Neural cell (in vitro differentiated cells): ENCODE measurements around the gene GAS5.

Experiments
- CTCF ChIP-seq: fragments of 450-650 bp; IDR thresholded peaks from 2 replicates; pipeline ENCODE4 v1.5.1; 2014; ENCODE audit warnings: antibody characterized with exemption, mild to moderate bottlenecking, moderate library complexity; ENCODE audit not compliant: poor library complexity, severe bottlenecking
- EP300 ChIP-seq: fragments of 450-650 bp; conservative IDR thresholded peaks from 2 replicates; pipeline ENCODE4 v1.6.1; 2014; ENCODE audit warnings: antibody characterized with exemption, mild to moderate bottlenecking, moderate library complexity; ENCODE audit not compliant: poor library complexity, severe bottlenecking
- EZH2 ChIP-seq: fragments of 200-600, 300-800 bp; shearing (Covaris generic), sonication (generic); IDR thresholded peaks from 2 replicates; pipeline ENCODE4 v1.6.1; 2014; ENCODE audit warnings: antibody characterized with exemption, low read length, borderline replicate concordance, mild to moderate bottlenecking; ENCODE audit not compliant: insufficient read depth, poor library complexity, severe bottlenecking
- MXI1 ChIP-seq: fragments of 450-650 bp; conservative IDR thresholded peaks from 2 replicates; pipeline ENCODE4 v1.6.1; 2014; ENCODE audit warnings: antibody characterized with exemption, mild to moderate bottlenecking; ENCODE audit not compliant: poor library complexity, severe bottlenecking
- POLR2AphosphoS5 ChIP-seq: IDR thresholded peaks from 2 replicates; pipeline ENCODE4 v1.6.1; 2012
- RAD21 ChIP-seq: fragments of 450-650 bp; conservative IDR thresholded peaks from 2 replicates; pipeline ENCODE4 v1.6.1; 2014; ENCODE audit warnings: antibody characterized with exemption, mild to moderate bottlenecking, moderate library complexity
- REST ChIP-seq: IDR thresholded peaks from 2 replicates; pipeline ENCODE4 v1.6.1; 2012; ENCODE audit warnings: borderline replicate concordance
- SMC3 ChIP-seq: fragments of 450-650 bp; conservative IDR thresholded peaks from 2 replicates; pipeline ENCODE4 v1.6.1; 2014; ENCODE audit warnings: antibody characterized with exemption, mild to moderate bottlenecking, moderate library complexity; ENCODE audit not compliant: poor library complexity
- TAF1 ChIP-seq: IDR thresholded peaks from 2 replicates; pipeline ENCODE4 v1.6.1; 2012; ENCODE audit warnings: low read depth

GRCh38 chr1:173913111-173913510 lies 45.3 kb upstream of the GAS5 start:
- TF ChIP-seq CTCF (no peak), EP300 (no peak), RAD21 (no peak), POLR2AphosphoS5 (no peak), TAF1 (no peak), SMC3 (no peak), EZH2 (no peak), MXI1 (no peak), REST (no peak)
